ENCODE results near the gene OR8D1.

Gene OR8D1

DNA sequence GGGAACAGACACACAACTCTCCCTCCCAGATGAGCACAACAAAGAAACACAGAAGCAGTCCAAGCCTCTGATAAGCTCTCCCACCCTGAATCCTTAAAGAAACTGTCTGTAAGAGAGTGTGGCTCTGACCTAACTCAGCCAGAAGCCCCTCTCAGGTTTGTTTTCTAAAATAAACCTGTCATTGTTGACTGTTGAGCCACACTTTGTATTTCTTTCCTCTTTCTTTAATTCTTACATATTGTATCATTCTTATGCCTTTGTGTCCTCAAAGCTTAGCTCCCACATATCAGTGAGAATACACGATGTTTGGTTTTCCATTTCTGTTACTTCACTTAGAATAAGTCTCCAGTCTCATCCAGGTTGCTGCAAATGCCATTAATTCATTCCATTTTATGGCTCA is 14.0 kb upstream of the OR8D1 start:
- H3K27me3 ChIP-seq (ENCODE audit: insufficient read depth, low read depth), result no peaks in the 10 kb centered on the region
- H3K4me3 ChIP-seq (IDR thresholded peaks at IDR 0.05; ENCODE audit: insufficient read depth, low read depth, low read length), result no peak overlapping the region
- H3K36me3 ChIP-seq (ENCODE audit: insufficient read depth), result no peaks in the 10 kb centered on the region
- H3K4me2 ChIP-seq, result no peak overlapping the region
- no peaks in the 10 kb centered on the region for H4K20me1 ChIP-seq (ENCODE audit: insufficient read depth)
- no peak overlapping the region for H3K9ac ChIP-seq
- H2AFZ ChIP-seq (ENCODE audit: low read depth), result no peak overlapping the region
- TF ChIP-seq, protein P1, sequence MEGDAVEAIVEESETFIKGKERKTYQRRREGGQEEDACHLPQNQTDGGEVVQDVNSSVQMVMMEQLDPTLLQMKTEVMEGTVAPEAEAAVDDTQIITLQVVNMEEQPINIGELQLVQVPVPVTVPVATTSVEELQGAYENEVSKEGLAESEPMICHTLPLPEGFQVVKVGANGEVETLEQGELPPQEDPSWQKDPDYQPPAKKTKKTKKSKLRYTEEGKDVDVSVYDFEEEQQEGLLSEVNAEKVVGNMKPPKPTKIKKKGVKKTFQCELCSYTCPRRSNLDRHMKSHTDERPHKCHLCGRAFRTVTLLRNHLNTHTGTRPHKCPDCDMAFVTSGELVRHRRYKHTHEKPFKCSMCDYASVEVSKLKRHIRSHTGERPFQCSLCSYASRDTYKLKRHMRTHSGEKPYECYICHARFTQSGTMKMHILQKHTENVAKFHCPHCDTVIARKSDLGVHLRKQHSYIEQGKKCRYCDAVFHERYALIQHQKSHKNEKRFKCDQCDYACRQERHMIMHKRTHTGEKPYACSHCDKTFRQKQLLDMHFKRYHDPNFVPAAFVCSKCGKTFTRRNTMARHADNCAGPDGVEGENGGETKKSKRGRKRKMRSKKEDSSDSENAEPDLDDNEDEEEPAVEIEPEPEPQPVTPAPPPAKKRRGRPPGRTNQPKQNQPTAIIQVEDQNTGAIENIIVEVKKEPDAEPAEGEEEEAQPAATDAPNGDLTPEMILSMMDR (conservative IDR thresholded peaks at IDR 0.05; ENCODE audit: low read depth, low read length), result no peak
- no peaks in the 10 kb centered on the region for H3K79me2 ChIP-seq (ENCODE audit: insufficient read depth, low read depth)
- no peak overlapping the region for H3K27ac ChIP-seq
- no peaks in the 10 kb centered on the region for H3K4me1 ChIP-seq (ENCODE audit: low read depth, poor library complexity, severe bottlenecking)

DNA sequence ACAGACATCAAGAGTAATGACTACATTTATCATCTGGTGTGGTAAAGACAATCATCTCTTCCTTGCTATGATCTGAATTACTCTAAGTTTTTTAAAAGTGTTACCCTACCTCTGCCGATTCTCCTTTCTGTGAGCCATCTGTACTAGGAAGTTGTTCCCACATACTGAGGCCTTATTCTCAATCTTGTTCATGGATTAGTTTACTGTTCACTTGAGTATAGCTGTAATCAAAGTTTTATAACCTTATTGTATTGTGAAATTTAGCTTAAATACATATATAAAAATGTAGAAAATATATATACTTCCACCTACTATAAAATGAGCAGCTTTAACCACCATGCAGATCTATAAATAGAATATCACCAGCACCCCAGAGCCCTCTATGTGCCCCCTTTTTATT is 8.6 kb upstream of the OR8D1 start:
- Histone ChIP-seq H3K4me3 (IDR thresholded peaks at IDR 0.05; ENCODE audit: insufficient read depth, low read depth, low read length) (no peak overlapping the region), H2AFZ (ENCODE audit: low read depth) (no peak overlapping the region), H3K4me2 (no peak overlapping the region), H3K27me3 (ENCODE audit: insufficient read depth, low read depth) (no peaks in the 10 kb centered on the region), H3K36me3 (ENCODE audit: insufficient read depth) (no peaks in the 10 kb centered on the region), H3K4me1 (ENCODE audit: low read depth, poor library complexity, severe bottlenecking) (no peaks in the 10 kb centered on the region), H3K79me2 (ENCODE audit: insufficient read depth, low read depth) (no peaks in the 10 kb centered on the region), H3K9ac (no peak overlapping the region), H3K27ac (no peak overlapping the region), H4K20me1 (ENCODE audit: insufficient read depth) (no peaks in the 10 kb centered on the region)
- TF ChIP-seq, protein P1 (conservative IDR thresholded peaks at IDR 0.05; ENCODE audit: low read depth, low read length), result no peak

DNA sequence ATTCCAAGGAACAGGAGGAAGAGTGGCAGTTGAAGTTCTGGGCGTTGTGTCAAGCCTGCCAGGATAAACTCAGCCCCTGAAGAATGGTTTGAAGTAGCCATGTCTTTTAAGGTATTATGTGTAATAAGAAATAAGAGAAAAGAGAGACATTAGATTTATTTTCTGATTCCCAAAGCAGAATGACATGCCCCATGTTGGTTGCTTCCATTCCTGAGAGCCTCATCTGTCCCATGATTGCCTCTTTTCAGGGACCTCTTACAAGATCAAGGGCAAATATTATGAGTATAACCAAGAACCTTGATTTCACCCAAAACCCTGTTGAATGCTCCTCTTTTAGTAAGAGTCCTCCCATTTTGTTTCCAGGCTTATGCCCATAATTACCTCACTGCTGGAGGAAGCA is 6.3 kb upstream of the OR8D1 start, which contains the start of gene OR8D2:
OR8D2 (minus strand) TSS at position 101 of the 400 bp plus-strand sequence; CDS start at position 101, 0 bp downstream.
- TF ChIP-seq, protein P1 (conservative IDR thresholded peaks at IDR 0.05; ENCODE audit: low read depth, low read length), result no peak
- no peaks in the 10 kb centered on the region for H4K20me1 ChIP-seq (ENCODE audit: insufficient read depth)
- no peaks in the 10 kb centered on the region for H3K79me2 ChIP-seq (ENCODE audit: insufficient read depth, low read depth)
- H3K36me3 ChIP-seq (ENCODE audit: insufficient read depth), result no peaks in the 10 kb centered on the region
- H3K27me3 ChIP-seq (ENCODE audit: insufficient read depth, low read depth), result no peaks in the 10 kb centered on the region
- no peak within 1 kb of the TSS for H3K4me3 ChIP-seq (IDR thresholded peaks at IDR 0.05; ENCODE audit: insufficient read depth, low read depth, low read length)
- H2AFZ ChIP-seq (ENCODE audit: low read depth), result no peak within 1 kb of the TSS
- H3K4me1 ChIP-seq (ENCODE audit: low read depth, poor library complexity, severe bottlenecking), result no peaks in the 10 kb centered on the region
- no peak within 1 kb of the TSS for H3K9ac ChIP-seq
- H3K27ac ChIP-seq, result no peak within 1 kb of the TSS
- H3K4me2 ChIP-seq, result no peak within 1 kb of the TSS

DNA sequence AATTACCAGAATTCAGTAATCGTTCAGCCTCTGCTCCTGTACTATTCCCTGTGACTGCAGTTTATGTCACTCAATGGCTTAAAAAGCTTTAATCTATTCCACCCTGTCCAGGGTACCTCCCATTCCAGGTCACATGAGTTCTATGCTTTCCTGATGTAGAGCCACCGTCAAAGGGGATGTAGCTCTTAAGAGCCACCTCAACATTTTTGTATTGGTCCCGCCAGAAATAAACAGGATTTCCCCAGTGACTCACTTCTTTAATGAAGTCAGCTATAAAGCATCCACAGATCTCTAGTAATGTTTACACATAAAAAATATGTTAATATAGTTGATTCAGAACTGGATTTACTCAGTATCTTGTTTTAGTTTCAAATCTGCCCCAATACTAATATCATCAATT is 1.3 kb upstream of the OR8D1 start:
- H2AFZ ChIP-seq (ENCODE audit: low read depth), result no peak overlapping the region
- H3K27me3 ChIP-seq (ENCODE audit: insufficient read depth, low read depth), result no peaks in the 10 kb centered on the region
- no peaks in the 10 kb centered on the region for H3K79me2 ChIP-seq (ENCODE audit: insufficient read depth, low read depth)
- H3K4me3 ChIP-seq (IDR thresholded peaks at IDR 0.05; ENCODE audit: insufficient read depth, low read depth, low read length), result no peak overlapping the region
- no peaks in the 10 kb centered on the region for H3K4me1 ChIP-seq (ENCODE audit: low read depth, poor library complexity, severe bottlenecking)
- TF ChIP-seq, protein P1 (conservative IDR thresholded peaks at IDR 0.05; ENCODE audit: low read depth, low read length), result no peak
- H3K27ac ChIP-seq, result no peak overlapping the region
- no peaks in the 10 kb centered on the region for H4K20me1 ChIP-seq (ENCODE audit: insufficient read depth)
- no peak overlapping the region for H3K4me2 ChIP-seq
- H3K36me3 ChIP-seq (ENCODE audit: insufficient read depth), result no peaks in the 10 kb centered on the region
- no peak overlapping the region for H3K9ac ChIP-seq
